Measurements from ENCODE around the gene FRA10AC1.

DNA sequence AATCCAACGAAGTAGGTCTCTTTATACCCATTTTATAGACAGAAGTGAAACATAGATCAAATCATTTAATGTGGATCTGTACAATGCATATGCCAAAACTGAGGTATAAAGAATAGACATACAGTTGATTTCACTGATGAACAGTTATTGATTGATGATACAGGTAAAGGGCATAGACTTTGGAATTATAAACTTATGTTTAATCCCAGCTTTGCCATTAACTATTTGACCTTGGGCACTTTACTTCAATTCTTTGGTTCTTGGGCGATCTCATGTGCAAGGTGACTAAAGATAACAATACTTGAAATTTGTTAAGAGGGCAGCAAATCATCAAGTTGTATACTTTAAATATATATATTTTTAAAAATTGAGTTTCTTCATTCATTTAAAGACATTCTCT is 28.6 kb downstream of the FRA10AC1 start:
- TF ChIP-seq, protein P1, sequence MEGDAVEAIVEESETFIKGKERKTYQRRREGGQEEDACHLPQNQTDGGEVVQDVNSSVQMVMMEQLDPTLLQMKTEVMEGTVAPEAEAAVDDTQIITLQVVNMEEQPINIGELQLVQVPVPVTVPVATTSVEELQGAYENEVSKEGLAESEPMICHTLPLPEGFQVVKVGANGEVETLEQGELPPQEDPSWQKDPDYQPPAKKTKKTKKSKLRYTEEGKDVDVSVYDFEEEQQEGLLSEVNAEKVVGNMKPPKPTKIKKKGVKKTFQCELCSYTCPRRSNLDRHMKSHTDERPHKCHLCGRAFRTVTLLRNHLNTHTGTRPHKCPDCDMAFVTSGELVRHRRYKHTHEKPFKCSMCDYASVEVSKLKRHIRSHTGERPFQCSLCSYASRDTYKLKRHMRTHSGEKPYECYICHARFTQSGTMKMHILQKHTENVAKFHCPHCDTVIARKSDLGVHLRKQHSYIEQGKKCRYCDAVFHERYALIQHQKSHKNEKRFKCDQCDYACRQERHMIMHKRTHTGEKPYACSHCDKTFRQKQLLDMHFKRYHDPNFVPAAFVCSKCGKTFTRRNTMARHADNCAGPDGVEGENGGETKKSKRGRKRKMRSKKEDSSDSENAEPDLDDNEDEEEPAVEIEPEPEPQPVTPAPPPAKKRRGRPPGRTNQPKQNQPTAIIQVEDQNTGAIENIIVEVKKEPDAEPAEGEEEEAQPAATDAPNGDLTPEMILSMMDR (IDR thresholded peaks at IDR 0.05): no peak
- no peak for TF ChIP-seq POLR2A (IDR thresholded peaks at IDR 0.05)

All from body of pancreas (tissue), 4 donors.